Renal cortex interstitium (tissue), 11 donors: ENCODE data around the gene ARMC9. TPM values are rescaled to one million over a fixed set of nuclear protein-coding genes. Genes with fewer than 3 reads are reported as not detected.
A peak's percentile ranks its signal among the peaks of the same experiment; 100 is the strongest.
"Not testable (repeated sequence)": the region's sequence is repeated elsewhere in the genome, so short reads cannot be mapped to it uniquely, and the experiment has no call there.

ENCODE experiments used
- DNase-seq, 11 donors: peaks; one replicate each; pipeline ENCODE4 v3.0.0-alpha.2; 2013; ENCODE audit warnings: low read depth in 9 of 11, low spot score in 4 of 11; ENCODE audit errors: extremely low read depth in 1 of 11
- polyA plus RNA-seq, 3 donors: library from polyadenylated mRNA; unstranded; fragments of 120-200 nt; gene quantifications; one replicate each; pipeline ENCODE4 v1.2.1, GENCODE V29; 2013; ENCODE audit not compliant: insufficient read length in 3 of 3

ARMC9 gene
- polyA plus RNA-seq, 3 donors: 27.0 to 30.2 (median 29.1) TPM

DNA sequence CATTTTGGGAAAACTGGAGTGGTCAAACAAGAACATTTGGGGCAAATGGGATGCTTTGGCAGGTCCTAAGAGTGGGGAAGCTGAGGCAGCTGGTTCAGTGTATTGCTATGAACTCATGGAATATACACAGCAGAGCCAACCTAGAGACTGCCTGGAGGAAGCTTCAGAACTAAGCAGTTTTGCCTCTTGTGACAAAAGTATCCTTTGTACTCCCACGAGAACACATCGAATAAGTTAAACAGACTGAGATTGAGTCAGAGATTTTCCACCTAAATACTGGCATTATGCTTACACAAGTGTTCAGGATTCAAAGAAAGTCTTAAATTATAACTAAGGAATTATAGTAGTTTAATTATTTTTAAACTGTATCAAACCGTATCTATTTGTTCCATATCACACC, 5.2 kb upstream of the ARMC9 start:
- DNase-seq: no peak

DNA sequence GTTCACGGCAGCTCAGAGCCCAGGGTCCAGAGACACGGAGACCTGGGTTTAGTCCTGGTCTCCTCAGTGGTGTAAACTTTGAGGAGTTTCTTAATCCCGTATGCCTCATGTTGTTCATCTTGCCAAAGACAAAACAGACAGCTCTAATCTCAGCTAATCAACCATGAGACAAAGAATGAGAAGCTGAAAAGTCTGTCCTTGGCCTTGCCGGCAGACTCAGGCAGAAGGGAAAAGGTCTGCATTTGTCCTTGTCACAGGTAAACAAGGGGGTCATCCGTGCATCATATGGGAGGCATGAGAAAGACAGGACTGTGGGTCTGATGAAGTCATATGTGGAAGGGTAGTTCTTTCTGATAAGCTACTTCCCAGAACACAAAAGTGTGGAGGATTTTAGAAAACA, 1.8 kb upstream of the ARMC9 start:
- no peak for DNase-seq

DNA sequence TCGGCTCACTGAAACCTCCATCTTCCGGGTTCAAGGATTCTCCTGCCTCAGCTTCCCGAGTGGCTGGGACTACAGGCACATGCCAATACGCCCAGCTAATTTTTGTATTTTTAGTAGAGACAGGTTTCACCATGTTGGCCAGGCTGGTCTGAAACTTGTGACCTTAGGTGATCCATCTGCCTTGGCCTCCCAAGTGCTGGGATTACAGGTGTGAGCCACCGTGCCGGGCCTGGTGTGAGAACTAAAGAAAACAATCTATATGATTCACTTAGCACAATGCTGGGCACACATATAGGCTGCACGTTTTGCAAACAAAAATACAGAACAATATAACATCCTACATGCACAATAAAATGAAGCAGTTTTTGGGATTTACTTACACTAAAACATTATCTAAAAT, 1.2 kb upstream of the ARMC9 start:
- not testable (repeated sequence) for DNase-seq

DNA sequence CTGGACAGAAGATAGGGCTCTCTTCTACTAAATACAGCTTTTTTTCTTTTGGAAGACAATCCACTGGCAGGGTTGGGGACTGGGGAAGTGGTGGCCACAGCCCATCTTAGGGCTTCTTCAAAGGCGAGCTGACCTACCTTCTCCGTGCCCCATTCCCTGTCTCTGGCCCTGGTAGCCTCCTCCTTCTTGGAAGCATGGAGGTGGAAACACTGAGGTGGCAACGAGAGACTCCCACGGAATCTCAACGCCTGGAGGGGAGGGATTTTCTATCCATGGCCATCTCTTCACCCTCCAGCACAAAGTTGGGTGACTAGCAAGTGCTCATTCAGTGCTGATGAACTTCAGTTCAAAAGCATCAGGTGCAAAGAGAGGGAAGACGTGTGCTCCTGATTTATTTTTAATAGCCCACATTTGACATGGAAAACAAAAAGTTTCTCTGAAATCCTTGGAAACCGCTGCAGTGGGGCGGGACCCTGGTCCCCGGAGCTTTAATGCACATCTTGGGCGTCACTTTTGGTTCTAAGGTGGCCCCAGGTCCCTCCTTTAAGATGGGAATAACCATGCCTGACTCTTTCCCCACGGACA, 633 bp upstream of the ARMC9 start:
- DNase-seq: no peak

DNA sequence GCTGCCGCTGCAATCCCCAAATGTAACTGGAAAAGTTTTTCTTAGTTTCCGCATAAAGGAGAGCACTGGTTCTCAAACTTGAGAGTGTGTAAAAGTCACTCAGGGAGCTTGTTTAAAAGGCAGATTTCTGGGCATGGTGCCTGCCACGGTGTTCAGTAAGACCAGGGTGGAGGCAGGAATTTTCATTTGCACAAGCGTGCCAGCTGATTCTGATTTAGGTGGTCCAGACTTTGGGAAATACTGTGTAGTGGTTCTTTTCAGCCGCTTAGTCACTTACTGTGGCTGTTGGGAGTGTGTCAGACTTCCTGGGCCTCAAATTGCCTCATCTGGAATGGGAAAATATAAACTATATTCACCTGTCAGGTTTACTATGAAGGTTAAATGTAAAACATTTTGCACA, 788 bp downstream of the ARMC9 start:
- no peak for DNase-seq

DNA sequence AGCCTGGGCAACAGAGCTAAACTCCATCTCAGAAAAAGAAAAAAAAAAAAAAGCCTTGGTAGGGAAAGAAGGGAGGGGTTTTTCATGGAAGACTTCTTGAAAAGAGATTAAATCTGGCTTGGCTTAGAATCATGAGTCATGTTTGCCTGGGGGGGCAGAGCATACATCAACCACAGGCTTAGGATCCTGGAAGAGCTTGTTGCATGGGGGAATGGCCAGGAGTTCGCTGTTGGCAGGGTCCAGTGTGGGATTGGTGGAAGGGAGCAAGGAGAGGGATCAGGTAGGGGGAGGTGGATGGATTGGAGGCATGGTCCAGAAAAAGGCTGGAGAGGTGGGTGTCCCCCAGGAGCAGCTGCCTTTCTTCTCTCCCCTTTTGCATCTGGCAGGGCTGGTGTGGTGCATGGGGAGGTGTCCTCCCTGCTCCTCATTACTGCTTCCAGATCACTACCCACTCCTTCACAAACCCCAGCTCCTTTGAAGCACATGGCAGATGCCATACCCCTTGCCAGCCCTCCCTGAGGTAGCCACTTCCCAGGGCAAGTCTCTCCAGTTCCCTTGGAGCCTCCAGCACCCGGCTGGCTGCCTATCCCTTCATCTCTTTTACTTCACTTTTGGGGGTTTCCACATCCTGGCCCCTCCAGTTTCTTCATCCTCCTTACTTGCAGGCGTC, 2.5 kb downstream of the ARMC9 start:
- DNase-seq: no peak

DNA sequence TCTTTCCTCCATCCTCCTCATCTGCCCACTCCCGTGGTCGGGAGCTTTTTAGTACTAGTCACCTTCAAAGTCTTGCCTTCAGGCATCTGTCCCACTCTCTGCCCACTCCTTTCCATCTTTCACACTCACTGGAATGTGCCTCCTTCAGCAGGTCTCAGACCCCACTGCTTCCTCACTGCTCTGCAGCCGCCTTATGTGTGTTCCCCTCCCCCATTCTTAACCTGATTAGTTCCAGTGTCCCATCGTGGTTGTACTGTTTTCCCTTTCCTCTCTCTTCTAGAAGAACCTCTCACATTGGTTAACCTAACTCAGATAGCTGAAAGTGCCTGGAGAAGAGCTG, 3.0 kb downstream of the ARMC9 start:
- DNase-seq: no peak

DNA sequence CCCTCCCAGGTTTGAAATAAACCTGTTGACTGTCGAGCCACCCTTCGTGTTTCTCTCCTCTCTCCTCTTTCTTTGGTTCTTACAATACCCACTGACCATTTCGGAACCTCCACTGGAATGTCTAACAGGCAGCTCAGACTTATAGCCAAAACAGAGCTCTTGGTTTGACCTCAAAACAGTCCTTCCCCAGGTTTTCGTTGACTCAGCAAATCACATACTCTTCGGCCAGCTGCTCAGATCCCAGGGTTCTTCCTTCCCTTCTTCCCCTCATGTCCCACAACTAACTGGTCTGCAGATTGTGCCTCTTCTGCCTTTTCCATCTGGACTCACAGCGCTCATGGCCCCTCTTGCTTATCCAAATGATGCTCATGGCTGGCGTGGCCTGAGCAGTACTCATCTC, 4.7 kb downstream of the ARMC9 start:
- no peak for DNase-seq

DNA sequence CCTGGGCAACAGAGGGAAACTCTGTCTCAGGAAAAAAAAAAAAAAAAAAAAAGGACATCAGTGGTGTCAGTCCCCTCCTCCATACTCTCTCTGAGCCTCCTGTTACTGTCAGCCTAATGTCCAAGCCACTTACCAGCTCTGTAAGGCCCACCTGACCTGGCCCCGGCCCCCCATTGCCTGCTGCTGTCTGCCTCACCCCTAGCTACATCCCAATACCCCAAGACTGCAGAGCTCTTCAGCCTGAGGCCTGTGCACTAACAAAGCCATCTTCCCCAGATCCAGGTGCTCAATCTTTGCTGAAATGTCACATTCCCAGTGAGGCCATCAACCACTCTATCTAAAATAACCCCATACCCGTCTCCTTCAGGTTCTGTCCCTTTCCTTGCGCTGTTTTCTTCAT, 5.7 kb downstream of the ARMC9 start:
- no peak for DNase-seq

DNA sequence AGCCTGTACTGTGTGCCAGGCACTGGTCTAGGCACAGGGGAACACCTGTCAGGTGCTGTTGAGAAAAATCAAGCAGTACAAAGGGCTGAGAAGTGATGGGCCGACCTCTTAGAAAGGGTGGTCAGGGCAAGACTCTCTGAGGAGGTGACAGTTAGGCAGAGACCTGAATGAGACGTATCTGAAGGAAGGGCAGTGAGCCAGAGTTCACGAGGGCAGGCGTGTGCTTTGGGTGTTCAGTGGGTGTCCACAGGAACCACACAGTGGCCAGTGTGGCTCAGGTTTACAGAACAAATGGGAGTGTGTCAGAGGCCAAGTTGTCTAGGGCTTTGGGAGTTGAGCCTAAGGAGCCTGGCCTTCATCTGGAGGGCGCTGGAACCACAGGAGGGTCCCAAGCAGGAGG, 6.2 kb downstream of the ARMC9 start:
- DNase-seq: no peak

DNA sequence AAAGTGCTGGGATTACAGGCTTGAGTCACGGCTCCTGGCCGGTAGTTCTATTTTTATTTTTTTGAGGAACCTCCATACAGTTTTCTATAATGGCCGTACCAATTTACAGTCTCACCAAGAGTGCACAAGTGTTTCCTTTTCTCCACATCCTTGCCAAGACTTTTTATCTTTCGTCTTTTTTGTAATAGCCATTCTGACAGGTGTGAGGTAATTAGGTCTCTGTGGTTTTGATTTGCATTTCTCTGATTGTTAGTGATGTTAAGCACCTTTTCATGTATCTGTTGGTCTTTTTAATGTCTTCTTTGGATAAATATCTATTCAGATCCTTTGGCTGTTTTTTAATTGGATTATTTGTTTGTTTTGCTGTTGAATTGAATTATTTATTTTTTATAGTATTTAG, 9.3 kb downstream of the ARMC9 start:
- DNase-seq: no peak

DNA sequence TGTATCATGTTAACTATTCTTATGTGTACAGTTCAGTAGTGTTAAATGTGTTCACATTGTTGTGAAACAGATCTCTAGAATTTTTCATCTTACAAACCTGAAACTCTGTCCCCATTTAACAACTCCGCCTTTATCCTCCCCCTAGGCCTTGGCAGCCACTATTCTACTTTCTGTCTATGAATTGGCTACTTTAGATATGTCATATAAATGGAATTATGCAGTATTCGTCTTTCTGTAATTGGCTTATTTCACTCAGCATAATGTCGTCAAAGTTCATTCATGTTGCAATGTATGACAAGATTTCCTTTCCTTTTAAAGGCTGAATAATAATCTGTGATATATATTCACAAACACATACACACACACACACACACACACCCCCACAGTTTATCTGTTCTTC, 12.4 kb downstream of the ARMC9 start:
- DNase-seq: no peak

DNA sequence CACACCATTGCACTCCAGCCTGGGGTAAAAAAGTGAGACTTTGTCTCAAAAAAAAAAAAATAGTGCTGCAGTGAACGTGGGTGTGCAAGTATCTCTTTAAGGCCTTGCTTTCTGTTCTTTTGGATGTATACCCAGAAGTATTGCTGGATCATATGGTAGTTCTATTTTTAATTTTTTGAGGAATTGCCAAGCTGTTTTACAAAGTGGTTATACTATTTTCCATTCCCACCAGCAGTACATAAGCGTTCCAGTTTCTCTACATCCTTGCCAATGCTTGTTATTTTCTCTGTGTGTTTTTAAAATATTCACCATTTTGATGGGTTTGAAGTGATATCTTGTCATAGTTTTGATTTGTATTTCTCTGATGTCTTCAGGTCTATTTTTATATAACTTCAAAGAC, 13.1 kb downstream of the ARMC9 start:
- DNase-seq: no peak

DNA sequence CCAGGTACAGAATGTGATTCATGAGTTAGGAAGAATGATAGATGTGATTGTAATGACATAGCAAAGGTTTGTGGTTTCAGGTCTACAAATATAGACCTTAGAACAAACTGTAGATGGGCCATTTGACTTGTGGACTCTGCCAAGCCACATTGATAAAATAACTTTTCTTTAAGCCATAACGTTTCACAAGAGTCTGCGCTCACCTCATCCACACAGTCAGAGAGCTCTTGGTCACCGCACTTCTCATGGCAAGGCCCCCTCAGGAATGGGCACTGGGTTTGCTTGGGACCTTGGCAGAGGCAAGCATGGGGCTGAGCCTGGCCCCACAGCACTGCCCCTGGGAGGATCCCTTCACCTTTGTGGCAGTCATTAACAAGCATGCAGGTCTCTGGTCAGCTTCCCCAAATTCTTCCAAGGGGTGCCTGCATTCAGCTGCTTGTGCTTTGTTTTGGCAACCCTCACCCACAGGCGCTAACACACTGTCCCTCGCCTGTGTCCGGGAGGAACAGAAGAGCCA, 14.0 kb downstream of the ARMC9 start:
- no peak for DNase-seq

DNA sequence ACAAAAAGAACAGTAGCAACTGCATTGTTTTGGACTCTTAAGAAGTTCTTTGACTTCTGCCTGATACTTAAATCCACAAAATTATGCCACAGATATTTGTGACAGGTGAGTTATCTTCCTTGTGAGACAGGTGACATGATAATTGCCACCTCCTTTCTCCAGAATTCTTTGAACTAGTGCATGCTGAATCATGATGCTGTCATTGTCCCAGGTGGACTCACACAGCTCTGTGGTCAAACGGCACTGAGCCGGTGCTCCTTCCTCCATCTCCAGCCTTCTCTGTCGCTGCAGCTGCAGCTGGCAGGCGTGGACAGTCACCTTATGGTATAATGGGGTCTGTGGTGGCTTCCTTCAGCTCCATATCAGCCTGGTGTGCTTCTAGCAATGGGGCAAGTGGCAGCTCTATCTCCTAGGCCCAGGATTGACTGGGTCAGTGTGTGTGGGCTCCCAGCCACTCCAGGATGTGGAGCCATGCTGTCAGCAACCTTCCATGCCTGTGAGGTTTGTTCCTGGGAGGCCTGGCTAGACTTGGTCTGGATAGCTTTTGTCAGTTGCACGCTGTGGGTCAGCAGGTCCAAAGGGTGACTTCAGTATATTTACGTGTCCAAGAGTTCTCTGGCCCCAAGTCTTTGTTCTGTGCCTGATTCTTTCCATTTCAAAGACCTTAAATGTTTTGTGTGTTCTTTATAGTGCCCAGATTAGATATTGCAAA, 15.7 kb downstream of the ARMC9 start:
- no peak for DNase-seq

DNA sequence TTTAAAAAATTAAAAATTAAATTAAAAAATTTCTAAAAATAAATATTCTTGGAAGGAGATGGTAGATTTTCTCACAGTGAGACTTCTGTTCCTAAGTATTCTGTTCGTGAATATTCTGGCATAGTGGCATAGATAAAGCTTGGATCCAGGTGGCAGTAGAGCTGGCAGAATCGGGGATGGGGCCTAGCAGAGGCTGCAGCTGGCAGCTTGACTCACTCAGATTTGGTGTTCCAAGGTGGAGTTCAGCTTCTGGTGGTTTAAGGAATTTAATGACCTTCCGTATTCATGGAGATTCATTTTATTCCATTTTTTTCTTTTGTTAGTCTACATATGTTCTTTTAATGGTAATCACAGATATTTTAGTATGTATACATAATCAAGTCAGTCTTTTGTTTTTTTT, 19.9 kb downstream of the ARMC9 start:
- DNase-seq: no peak

DNA sequence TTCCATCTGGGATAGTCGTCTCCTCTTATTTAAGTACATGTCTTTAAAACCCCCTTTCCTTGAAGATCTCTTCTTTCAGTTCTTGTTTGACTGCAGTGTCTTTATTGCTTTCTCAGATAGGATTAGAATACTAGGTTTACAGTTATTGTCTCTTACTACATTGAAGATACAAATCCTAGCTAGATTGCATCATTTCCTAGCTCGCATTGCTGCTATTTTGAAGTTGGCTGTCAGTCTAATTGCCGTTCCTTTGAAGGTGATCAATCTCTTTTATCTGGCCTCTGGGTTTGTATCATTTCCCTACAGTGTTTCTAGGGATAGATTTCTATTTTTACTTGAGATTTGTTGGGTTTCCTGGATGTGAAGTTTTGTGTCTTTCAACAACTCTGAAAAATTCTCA, 20.9 kb downstream of the ARMC9 start:
- no peak for DNase-seq

DNA sequence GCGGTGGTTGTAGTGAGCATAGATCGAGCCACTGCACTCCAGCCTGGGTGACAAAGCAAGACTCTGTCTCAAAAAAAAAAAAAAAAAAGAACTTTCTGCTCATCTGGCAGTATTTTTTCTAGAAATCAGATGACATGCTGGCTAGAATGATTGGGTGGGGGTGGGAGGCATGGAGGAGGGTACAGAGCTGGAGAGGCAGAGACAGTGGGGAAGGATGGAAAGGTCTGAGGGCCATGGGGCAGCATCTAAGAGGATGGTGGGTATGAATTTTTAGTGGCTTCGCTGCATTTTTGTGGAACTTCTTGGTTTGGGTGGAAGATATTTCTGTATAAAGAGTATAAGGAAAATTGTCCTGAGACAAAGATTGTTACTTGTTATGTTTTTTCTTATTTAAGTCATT, 23.3 kb downstream of the ARMC9 start:
- no peak for DNase-seq

DNA sequence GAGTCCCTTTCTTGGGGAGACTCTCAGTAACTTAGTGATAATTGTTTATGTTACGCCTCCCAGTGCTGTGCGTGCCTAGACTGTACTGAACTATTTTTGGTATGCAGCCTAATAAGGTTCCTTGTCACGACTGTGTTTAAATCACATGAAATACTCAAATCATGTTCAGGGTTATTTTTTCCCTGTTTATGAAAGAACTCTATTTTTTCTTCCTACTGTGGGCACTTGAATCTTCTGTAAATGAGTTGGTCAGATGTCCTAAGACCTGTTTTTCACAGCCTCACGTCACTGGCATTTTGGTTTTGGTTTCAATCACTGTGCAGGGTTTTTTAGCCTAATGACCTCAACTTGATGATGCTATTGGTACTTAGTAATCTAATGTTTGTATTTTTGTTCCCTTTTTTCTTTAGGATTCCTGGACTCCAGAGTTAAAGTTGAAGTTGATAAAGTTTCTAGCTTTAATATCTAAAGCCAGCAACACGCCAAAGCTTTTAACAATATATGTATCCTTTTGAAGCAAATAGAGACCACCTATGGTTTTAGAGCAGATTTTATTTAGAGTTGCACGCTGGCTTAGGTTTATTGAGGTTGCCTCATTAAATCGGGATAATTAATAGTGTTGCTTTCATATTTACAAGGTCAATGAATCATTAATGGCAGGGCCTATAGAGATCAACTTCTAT, 24.0 kb downstream of the ARMC9 start:
- DNase-seq: peak in 2 of 11 donors; percentile 61 to 62

DNA sequence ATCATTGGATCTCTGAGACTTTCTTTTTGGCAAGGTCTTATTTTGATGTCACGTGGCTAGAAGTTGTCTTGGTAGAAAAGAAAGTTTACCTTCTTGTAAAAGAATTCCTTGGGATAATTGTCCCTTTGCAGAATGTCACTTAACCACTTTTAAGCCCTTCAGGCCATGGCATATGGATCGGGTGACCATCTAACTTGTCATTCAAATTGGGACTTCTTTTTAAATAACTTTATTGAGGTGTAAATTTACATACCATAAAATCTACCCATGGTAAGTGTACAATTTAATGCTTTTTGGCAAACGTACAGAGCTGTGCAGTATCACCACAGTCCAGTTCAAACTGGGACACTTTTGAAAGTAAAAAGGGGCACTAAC, 24.6 kb downstream of the ARMC9 start:
- no peak for DNase-seq
